GM21723 (cell line): Measurements from ENCODE around the gene LMAN2.

Source experiments
- ATAC-seq: cut with Tn5 transposase; IDR thresholded peaks from one replicate; pipeline ENCODE4 v1.9.1; 2021; ENCODE audit warnings: mild to moderate bottlenecking, moderate library complexity; ENCODE audit not compliant: unreplicated experiment

LMAN2 gene, protein sequence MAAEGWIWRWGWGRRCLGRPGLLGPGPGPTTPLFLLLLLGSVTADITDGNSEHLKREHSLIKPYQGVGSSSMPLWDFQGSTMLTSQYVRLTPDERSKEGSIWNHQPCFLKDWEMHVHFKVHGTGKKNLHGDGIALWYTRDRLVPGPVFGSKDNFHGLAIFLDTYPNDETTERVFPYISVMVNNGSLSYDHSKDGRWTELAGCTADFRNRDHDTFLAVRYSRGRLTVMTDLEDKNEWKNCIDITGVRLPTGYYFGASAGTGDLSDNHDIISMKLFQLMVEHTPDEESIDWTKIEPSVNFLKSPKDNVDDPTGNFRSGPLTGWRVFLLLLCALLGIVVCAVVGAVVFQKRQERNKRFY

GRCh38 chr5:177351392-177352329 lies at the start of gene LMAN2:
LMAN2 (minus strand) TSS chr5:177351668; CDS start chr5:177351647, 21 bp downstream.
- ATAC-seq: peak; percentile 95

GRCh38 chr5:177399997-177400868 lies 48.8 kb upstream of the LMAN2 start, which contains the start of gene PFN3:
PFN3 (minus strand) TSS chr5:177400661; CDS start chr5:177400576, 85 bp downstream.
- ATAC-seq: no peak

- ATAC-seq: no peak
These were observed 46.5 kb upstream of the LMAN2 start for GRCh38 chr5:177397875-177398390.

DNA sequence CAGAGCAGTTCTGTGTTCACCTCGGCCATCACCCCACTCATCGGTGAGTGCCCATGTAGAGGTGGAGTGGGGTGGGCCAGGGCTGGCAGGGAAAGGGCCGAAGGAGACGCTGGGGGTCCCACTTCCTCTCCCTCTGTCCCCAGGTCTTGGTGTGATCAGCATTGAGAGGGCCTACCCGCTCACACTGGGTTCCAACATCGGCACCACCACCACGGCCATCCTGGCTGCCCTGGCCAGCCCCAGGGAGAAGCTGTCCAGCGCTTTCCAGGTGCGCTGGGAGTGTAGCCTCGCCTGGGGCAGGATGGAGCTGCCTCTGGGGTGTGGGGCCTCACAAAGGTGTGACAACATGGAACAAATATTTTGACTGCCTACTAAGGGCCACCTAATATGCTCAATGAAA lies 45.3 kb upstream of the LMAN2 start:
- ATAC-seq: no peak

DNA sequence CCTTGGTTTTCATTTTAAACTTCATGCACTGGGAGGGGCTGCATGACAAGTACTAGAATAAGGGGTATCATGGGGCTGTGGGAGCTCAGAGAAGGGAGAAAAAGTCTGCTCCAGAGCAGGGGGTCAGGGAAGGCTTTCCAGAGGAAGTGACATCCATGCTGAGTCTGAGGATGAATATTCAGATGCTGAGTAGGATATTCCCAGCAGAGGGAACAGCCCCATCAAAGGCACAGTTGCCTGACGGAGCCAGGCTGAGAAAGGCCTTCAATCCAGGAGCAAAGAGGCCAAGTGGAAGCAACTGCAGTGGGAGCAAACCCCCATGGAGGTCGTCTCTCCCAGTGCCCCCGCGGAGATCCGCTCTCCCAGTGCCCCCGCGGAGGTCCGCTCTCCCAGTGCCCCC lies 44.6 kb upstream of the LMAN2 start:
- no peak for ATAC-seq

DNA sequence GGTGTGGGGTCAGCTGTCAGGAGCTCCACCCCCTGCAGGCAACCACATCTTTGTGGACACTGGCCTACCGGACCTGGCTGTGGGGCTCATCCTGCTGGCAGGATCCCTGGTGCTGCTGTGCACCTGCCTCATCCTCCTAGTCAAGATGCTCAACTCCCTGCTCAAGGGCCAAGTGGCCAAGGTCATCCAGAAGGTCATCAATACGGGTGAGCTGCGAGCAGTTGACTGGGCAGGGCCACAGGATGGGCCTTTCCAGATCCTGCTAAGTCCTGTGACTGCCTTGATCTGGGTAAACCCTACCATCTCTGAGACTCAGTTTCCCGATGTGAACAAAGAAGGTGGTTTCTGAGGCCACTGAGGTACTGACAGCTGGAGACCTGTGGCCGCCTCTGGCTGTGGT lies 42.5 kb upstream of the LMAN2 start:
- ATAC-seq: no peak

DNA sequence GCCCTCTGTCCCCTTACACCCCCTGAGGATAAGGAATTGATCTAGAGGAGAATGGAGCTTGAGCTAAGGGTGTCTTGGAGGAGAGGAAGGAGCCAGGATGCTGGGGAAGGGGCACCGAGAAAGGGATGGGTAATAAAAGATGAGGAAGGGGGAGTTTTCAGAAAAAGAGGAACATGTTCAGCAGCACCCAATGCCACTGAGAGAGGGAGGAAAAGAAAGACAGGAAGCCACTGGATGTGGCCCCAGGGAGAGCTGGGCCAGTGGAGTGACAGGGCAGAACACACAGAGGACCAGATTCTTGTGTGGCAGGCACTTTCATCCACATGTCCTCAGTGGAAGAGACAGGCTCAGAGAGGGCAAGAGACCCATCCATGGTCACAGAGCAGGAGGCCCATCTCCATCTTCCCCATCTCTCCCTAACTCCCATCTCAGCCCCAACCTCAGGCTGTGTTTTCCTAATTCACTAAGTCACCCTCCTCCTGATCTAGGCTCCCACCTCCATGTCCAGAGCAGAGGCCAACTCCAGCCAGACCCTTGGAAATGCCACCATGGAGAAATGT lies 41.8 kb upstream of the LMAN2 start:
- no peak for ATAC-seq

GRCh38 chr5:177392765-177393164 lies 41.3 kb upstream of the LMAN2 start:
- no peak for ATAC-seq

DNA sequence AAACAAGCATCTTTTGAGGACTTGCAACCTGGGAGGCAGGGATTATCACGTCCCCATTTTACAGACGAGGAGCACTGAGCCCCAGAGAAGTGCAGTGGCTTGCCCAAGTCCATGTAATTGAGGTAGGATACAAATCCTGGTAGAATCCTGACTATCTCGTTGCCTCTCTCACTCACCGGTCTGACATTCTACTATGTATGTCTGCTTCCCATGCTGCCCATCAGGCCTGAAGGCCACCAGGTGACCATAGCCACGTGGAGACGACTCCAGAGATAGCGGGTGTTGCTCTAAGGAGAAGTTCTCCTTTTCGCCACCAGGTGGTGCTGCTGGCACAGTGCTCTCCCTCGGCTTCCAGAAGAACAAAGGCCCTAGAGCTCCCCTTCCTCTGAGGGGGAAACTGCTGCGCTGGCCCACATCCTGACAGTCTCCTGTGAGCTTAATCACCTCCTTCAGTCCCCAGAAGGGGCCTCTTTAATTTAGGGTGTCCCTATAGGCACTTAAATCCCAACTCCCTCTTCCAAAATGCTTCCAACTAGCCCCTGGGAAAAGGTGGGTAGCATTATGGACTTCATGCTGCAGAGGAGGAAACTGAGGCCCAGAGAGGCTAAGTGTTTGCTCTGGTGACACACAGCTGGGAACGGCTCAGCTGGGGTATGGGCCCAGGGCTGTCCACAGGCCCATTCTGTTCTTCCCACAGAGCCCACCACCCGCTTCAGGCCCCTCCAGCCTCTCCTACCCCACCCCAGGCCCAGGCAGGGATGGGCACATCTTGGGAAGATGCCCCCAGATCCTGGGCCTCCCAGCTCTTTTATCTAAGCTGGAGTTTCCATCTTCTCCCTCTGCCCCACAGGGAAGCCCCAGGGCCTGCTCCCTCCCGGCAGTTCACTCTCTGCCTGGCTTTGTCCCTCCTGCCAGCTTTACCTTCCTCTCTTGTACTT lies 39.2 kb upstream of the LMAN2 start:
- no peak for ATAC-seq

GRCh38 chr5:177389241-177390169 lies 38.0 kb upstream of the LMAN2 start:
- ATAC-seq: no peak

GRCh38 chr5:177388521-177389052 lies 37.1 kb upstream of the LMAN2 start:
- ATAC-seq: no peak

DNA sequence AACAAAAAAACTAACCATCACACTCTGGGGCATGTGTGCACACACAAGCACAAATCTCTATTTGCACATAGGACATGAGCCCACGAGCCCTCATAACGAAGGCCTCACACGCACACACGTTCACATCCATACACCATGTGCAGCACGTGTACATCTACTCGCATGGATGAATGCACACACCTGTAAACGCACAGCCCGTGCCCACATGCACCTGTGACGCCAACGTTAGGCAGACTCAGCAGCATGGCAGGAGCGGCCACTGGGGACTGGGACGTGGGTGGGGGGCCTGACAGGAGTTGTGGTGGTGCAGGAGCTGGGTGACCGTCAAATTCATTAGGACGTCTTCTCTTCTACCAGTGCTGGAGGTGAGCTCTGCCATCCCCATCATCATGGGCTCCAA lies 35.9 kb upstream of the LMAN2 start:
- no peak for ATAC-seq

DNA sequence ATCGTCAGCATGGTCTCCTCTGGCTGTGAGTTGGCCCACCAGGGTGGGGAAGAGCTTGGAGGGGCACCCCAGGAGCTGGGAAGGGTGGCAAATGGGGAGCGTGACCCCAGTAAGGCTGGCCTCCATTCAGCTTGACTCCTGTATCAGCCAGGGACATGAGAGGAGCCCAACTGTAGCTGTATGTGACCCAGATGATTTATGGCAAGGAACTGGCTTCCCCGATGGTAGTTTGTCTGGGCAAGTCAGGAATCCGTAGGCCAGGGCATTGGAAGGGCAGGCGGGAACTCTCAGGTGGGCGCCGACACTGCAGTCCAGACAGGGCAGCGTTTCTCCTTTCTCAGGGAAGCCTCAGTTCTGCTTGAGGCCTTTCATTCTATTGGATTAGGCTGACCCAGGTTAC lies 35.1 kb upstream of the LMAN2 start:
- no peak for ATAC-seq

- no peak for ATAC-seq
These were observed 34.3 kb upstream of the LMAN2 start for GRCh38 chr5:177385720-177386119.

- ATAC-seq: no peak
These were observed 32.7 kb upstream of the LMAN2 start, which contains the start of gene SLC34A1 for GRCh38 chr5:177384134-177384533. SLC34A1 (plus strand) TSS chr5:177384434; CDS start chr5:177385742, 1,308 bp downstream.

DNA sequence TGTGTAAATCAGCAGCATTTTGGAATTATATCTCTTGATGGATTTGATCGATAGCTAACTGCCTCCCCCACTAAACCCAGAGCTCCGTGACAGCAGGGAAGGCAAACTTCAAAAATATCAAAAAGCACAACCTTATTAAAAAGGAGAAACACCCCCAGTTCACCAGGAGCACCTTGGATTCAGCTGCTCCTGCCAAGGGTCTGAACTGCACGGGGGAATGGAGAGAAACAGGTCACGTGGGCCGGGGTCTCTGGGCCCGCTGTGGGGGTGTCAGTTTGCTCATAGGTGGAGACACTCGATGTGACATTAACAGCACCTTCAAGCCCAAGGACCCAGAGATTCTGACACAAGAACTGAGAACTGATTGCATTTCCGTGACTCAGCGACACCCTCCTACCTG lies 31.7 kb upstream of the LMAN2 start:
- no peak for ATAC-seq

DNA sequence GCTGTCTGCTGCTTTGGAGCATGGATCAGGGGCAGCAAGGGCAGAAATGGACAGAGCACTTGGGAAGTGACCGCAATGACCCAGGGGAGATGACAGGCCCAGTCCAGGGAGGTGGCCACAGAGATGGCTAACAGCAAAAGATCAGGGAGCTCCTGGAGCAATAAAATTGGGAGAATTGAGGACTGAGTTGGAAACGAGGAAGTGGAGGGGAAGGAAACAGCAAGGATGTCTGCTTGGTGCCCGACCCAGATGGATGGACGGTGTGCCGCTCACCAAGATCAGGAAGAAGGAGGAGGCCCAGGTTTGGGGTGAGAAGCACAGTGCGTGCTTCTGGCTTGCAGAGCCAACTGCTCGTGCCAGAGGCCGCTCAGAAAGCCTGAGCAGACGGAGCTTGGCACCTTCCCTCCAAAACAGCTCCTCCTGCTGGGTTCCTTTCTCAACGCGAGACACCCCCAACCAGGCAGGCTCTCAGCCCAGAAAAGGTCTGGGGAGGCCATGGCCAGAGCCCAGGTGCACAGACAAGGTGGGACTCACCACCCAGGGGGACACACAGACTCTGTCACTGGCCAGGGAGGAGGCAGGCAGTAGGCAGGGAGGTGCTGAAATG lies 31.1 kb upstream of the LMAN2 start:
- no peak for ATAC-seq

- no peak for ATAC-seq
These were observed 29.3 kb upstream of the LMAN2 start for GRCh38 chr5:177380805-177381126.
